Liver (tissue), 9 donors: ENCODE measurements around the gene LIFR. TPM values are rescaled to one million over a fixed set of nuclear protein-coding genes. Genes with fewer than 3 reads are reported as not detected.

Experiments used
- DNase-seq: peaks from one replicate; pipeline ENCODE4 v3.0.0-alpha.2; 2017; ENCODE audit warnings: low spot score
- H3K27ac ChIP-seq, 2 donors: one replicate each; pipeline ENCODE4 v1.7.0; 2013; ENCODE audit warnings: inconsistent platforms in 2 of 2, low read length in 2 of 2, control low read depth in 1 of 2, low read depth in 1 of 2, mild to moderate bottlenecking in 1 of 2
- H3K27me3 ChIP-seq, 4 donors: one replicate each; pipeline versions ENCODE4 v1.6.1 to v1.7.0; 2013; ENCODE audit warnings: low read length in 3 of 4, inconsistent platforms in 1 of 4, mild to moderate bottlenecking in 1 of 4, moderate library complexity in 1 of 4; ENCODE audit not compliant: control insufficient read depth in 4 of 4, insufficient read depth in 4 of 4
- H3K36me3 ChIP-seq, 4 donors: one replicate each; pipeline versions ENCODE4 v1.6.1 to v1.7.0; 2013; ENCODE audit warnings: low read length in 3 of 4, mild to moderate bottlenecking in 3 of 4, low read depth in 1 of 4, moderate library complexity in 1 of 4; ENCODE audit not compliant: control insufficient read depth in 4 of 4, insufficient read depth in 3 of 4
- H3K4me1 ChIP-seq, 4 donors: one replicate each; pipeline versions ENCODE4 v1.6.1 to v1.7.0; 2013; ENCODE audit warnings: low read length in 3 of 4, mild to moderate bottlenecking in 3 of 4, moderate library complexity in 1 of 4; ENCODE audit not compliant: control insufficient read depth in 4 of 4, insufficient read depth in 4 of 4
- H3K4me3 ChIP-seq, 3 donors: one replicate each; pipeline versions ENCODE4 v1.6.1 to v1.7.0; 2013; ENCODE audit warnings: low read length in 3 of 3, control low read depth in 1 of 3, low read depth in 1 of 3, mild to moderate bottlenecking in 1 of 3
- H3K9ac ChIP-seq, 2 donors: one replicate each; pipeline ENCODE4 v1.7.0; 2013; ENCODE audit warnings: low read length in 2 of 2, mild to moderate bottlenecking in 2 of 2, moderate library complexity in 2 of 2, control low read depth in 1 of 2, low read depth in 1 of 2
- H3K9me3 ChIP-seq, 4 donors: one replicate each; pipeline versions ENCODE4 v1.6.1 to v1.7.0; 2013; ENCODE audit warnings: low read length in 3 of 4; ENCODE audit not compliant: control insufficient read depth in 4 of 4
- EGR1 ChIP-seq, 2 donors: IDR thresholded peaks; 2 replicates each; pipeline ENCODE4 v1.6.1; 2016 to 2018; ENCODE audit warnings: antibody characterized with exemption in 2 of 2, low read depth in 2 of 2
- FOXA1 ChIP-seq: IDR thresholded peaks from 2 replicates; pipeline ENCODE4 v1.6.1; 2016; ENCODE audit warnings: antibody characterized with exemption
- FOXA2 ChIP-seq: IDR thresholded peaks from 2 replicates; pipeline ENCODE4 v1.6.1; 2016; ENCODE audit warnings: antibody characterized with exemption
- HNF4A ChIP-seq, 2 donors: conservative IDR thresholded peaks; 2 replicates each; pipeline ENCODE4 v1.6.1; 2016; ENCODE audit warnings: antibody characterized with exemption in 2 of 2, mild to moderate bottlenecking in 2 of 2
- NR2F2 ChIP-seq: IDR thresholded peaks from 2 replicates; pipeline ENCODE4 v1.6.1; 2016; ENCODE audit warnings: antibody characterized with exemption
- RXRA ChIP-seq, 2 donors: IDR thresholded peaks; 2 replicates each; pipeline ENCODE4 v1.6.1; 2017 to 2018; ENCODE audit warnings: antibody characterized with exemption in 2 of 2, mild to moderate bottlenecking in 1 of 2
- SP1 ChIP-seq: IDR thresholded peaks from 2 replicates; pipeline ENCODE4 v1.6.1; 2018; ENCODE audit warnings: antibody characterized with exemption, mild to moderate bottlenecking
- TAF1 ChIP-seq: conservative IDR thresholded peaks from 2 replicates; pipeline ENCODE4 v1.6.1; 2016; ENCODE audit warnings: antibody characterized with exemption, mild to moderate bottlenecking
- WGBS: extraction: QIAGEN DNeasy Blood & Tissue Kit; methylation state at CpG from one replicate; pipeline ENCODE4 v1.1.7; 2013; 5-methylcytosine and 5-hydroxymethylcytosine counted together
- polyA plus RNA-seq, 2 donors: library from polyadenylated mRNA; stranded (reverse) in 1 of 2; unstranded in 1 of 2; fragments of 200-250 nt in 1 of 2; fragments of >200 nt in 1 of 2; fragmentation: Nextera tagmentation in 1 of 2; extraction: Ambion mirVana in 1 of 2; gene quantifications; one replicate each; pipeline versions ENCODE4 v1.2.1 to v1.2.3, GENCODE V29; 2013 to 2015
- total RNA-seq, 2 donors: library from RNA; depleted of rRNA; stranded (reverse); fragments of >200 nt; gene quantifications; one replicate each; pipeline ENCODE4 v1.2.3, GENCODE V29; 2014
- TF ChIP-seq, protein P1 (sequence below): fragments of 150-350 bp; IDR thresholded peaks from 2 replicates; pipeline ENCODE4 v1.5.1; 2017; ENCODE audit warnings: improper control_type of control experiment, low read depth, low read length; ENCODE audit not compliant: missing input control
- TF ChIP-seq, protein P2 (sequence below): IDR thresholded peaks from 2 replicates; pipeline ENCODE4 v1.6.1; 2016; ENCODE audit warnings: antibody characterized with exemption
- TF ChIP-seq, protein P3 (sequence below): IDR thresholded peaks from 2 replicates; pipeline ENCODE4 v1.6.1; 2016; ENCODE audit warnings: antibody characterized with exemption, mild to moderate bottlenecking
- donor health status: healthy.
- donor health status: healthy.
- donor health status: healthy.
- donor health status: healthy.
- donor health status: healthy.

Gene LIFR
- total and polyA plus RNA-seq, 4 donors: 10.5 to 79.7 (median 32.8) TPM

DNA sequence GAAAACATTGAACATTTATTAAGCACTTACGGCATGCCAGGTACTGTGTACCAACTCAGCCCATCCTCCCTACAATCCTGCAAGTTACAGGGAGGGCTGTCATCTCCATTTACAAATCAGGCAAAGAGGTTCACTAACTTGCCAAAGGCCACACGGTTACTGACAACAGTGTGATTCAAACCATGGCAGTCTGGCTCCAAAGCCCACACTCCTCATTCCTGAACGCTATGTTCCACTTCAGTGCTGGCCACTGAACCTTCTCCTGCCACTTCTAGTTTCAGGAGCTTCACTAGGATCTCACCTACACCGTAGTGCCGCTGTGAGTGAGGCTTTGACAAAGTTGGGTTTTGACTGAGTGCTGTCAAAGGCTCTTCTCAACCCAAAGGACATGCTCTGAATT lies 7.2 kb upstream of the LIFR start:
- no peak overlapping the region for H3K4me3 ChIP-seq
- no peak overlapping the region for H3K9ac ChIP-seq
- H3K36me3 ChIP-seq: no peaks in the 10 kb centered on the region
- peaks cover 0 to 4% (median 2%) of the 10 kb centered on the region in 4 donors for H3K27me3 ChIP-seq
- peaks cover 0 to 4% (median 0%) of the 10 kb centered on the region in 4 donors for H3K4me1 ChIP-seq
- no peak overlapping the region for H3K27ac ChIP-seq
- H3K9me3 ChIP-seq: no peaks in the 10 kb centered on the region
- 85% methylated on average over 5 of the region's 5 CpGs for WGBS
- no peak for TF ChIP-seq RXRA (IDR thresholded peaks at IDR 0.05)
- TF ChIP-seq, protein P1, sequence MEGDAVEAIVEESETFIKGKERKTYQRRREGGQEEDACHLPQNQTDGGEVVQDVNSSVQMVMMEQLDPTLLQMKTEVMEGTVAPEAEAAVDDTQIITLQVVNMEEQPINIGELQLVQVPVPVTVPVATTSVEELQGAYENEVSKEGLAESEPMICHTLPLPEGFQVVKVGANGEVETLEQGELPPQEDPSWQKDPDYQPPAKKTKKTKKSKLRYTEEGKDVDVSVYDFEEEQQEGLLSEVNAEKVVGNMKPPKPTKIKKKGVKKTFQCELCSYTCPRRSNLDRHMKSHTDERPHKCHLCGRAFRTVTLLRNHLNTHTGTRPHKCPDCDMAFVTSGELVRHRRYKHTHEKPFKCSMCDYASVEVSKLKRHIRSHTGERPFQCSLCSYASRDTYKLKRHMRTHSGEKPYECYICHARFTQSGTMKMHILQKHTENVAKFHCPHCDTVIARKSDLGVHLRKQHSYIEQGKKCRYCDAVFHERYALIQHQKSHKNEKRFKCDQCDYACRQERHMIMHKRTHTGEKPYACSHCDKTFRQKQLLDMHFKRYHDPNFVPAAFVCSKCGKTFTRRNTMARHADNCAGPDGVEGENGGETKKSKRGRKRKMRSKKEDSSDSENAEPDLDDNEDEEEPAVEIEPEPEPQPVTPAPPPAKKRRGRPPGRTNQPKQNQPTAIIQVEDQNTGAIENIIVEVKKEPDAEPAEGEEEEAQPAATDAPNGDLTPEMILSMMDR: no peak
- TF ChIP-seq HNF4A (conservative IDR thresholded peaks at IDR 0.05): no peak
- no peak for TF ChIP-seq EGR1 (IDR thresholded peaks at IDR 0.05; ENCODE audit: low read depth in 2 of 2)
- TF ChIP-seq NR2F2: no peak
- TF ChIP-seq, protein P2, sequence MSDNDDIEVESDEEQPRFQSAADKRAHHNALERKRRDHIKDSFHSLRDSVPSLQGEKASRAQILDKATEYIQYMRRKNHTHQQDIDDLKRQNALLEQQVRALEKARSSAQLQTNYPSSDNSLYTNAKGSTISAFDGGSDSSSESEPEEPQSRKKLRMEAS: no peak
- no peak for TF ChIP-seq TAF1
- TF ChIP-seq SP1: no peak
- TF ChIP-seq FOXA2: no peak
- TF ChIP-seq, protein P3, sequence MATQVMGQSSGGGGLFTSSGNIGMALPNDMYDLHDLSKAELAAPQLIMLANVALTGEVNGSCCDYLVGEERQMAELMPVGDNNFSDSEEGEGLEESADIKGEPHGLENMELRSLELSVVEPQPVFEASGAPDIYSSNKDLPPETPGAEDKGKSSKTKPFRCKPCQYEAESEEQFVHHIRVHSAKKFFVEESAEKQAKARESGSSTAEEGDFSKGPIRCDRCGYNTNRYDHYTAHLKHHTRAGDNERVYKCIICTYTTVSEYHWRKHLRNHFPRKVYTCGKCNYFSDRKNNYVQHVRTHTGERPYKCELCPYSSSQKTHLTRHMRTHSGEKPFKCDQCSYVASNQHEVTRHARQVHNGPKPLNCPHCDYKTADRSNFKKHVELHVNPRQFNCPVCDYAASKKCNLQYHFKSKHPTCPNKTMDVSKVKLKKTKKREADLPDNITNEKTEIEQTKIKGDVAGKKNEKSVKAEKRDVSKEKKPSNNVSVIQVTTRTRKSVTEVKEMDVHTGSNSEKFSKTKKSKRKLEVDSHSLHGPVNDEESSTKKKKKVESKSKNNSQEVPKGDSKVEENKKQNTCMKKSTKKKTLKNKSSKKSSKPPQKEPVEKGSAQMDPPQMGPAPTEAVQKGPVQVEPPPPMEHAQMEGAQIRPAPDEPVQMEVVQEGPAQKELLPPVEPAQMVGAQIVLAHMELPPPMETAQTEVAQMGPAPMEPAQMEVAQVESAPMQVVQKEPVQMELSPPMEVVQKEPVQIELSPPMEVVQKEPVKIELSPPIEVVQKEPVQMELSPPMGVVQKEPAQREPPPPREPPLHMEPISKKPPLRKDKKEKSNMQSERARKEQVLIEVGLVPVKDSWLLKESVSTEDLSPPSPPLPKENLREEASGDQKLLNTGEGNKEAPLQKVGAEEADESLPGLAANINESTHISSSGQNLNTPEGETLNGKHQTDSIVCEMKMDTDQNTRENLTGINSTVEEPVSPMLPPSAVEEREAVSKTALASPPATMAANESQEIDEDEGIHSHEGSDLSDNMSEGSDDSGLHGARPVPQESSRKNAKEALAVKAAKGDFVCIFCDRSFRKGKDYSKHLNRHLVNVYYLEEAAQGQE: no peak
- no peak for DNase-seq

DNA sequence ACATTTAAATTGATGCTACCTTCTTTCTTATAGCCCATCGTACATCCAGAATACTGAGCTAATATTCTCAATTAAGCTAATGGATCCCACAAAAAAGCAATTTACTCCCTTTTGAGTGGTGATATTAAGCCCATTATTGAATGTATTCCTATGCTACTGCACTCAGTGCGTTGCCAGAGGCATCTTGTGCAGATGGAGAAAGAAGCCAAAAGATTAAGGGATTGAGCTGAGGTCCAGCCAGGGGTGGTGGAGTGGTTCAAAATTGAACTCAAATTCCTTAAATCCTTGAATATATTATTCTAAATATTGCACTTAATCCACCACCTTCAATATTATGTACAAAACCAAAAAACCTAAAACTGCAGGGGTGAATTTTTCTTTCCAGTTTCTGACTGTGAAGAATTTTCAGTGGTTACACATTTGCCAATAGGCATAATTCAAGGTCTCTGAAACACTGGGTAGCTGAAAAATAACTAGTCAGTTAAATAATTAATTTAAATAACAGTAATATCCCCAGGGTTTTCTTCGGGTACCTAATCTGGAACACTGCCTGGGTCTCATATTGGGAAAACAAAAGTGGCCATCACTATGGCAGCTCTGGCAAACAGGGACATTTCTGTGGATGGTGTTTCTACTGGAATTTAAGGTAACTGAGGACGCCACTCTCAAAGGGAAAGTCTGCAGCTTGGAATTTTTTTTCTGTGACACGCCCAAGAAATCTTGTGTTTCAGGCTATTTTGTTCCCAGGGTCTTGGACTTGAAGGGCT lies 6.2 kb upstream of the LIFR start:
- H3K27ac ChIP-seq: no peak overlapping the region
- H3K9ac ChIP-seq: no peak overlapping the region
- H3K27me3 ChIP-seq: peaks cover 0 to 4% (median 2%) of the 10 kb centered on the region in 4 donors
- 84% methylated on average over 5 of the region's 5 CpGs for WGBS
- no peak for TF ChIP-seq FOXA1
- no peak for TF ChIP-seq RXRA (IDR thresholded peaks at IDR 0.05)
- TF ChIP-seq, protein P1: no peak
- no peak for TF ChIP-seq FOXA2
- H3K9me3 ChIP-seq: no peaks in the 10 kb centered on the region
- no peak for DNase-seq
- no peak overlapping the region for H3K4me3 ChIP-seq
- no peaks in the 10 kb centered on the region for H3K36me3 ChIP-seq
- peaks cover 0 to 4% (median under 1%) of the 10 kb centered on the region in 4 donors for H3K4me1 ChIP-seq
